GM11168 (cell line): ENCODE results near the gene ZNF277.
"Not testable (repeated sequence)": the region's sequence is repeated elsewhere in the genome, so short reads cannot be mapped to it uniquely, and the experiment has no call there.

Experiments used
- in situ Hi-C: fragments of 300-500 bp; cut with MboI; formaldehyde crosslinking; loops from one replicate; pipeline ENCODE4 v1.12.0; 2022; ENCODE audit warnings: low sequenced_read_pairs; ENCODE audit not compliant: unreplicated experiment

The ZNF277 gene

DNA sequence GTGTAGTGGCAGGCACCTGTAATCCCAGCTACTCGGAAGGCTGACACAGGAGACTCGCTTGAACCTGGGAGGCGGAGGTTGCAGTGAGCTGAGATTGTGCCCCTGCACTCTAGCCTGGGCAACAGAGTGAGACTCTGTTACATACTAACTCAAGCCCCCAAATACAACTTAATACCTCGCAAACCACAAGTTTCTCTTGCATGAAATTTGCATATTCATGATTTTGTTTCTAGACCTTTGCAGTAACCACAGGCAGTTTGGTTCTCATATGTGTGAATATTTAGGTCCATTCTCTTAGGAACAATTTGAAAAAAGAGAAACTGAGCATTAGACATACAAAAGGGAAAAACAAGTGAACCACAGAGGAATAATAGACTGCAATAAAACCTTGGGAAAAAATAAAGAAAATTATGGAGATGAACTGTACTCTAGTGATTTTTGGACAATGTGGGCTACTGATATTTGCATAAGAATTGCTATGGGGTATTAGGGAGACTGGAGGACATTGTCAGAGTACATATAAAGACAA, 77.0 kb downstream of the ZNF277 start:
- in situ Hi-C loops, result no loop called here

DNA sequence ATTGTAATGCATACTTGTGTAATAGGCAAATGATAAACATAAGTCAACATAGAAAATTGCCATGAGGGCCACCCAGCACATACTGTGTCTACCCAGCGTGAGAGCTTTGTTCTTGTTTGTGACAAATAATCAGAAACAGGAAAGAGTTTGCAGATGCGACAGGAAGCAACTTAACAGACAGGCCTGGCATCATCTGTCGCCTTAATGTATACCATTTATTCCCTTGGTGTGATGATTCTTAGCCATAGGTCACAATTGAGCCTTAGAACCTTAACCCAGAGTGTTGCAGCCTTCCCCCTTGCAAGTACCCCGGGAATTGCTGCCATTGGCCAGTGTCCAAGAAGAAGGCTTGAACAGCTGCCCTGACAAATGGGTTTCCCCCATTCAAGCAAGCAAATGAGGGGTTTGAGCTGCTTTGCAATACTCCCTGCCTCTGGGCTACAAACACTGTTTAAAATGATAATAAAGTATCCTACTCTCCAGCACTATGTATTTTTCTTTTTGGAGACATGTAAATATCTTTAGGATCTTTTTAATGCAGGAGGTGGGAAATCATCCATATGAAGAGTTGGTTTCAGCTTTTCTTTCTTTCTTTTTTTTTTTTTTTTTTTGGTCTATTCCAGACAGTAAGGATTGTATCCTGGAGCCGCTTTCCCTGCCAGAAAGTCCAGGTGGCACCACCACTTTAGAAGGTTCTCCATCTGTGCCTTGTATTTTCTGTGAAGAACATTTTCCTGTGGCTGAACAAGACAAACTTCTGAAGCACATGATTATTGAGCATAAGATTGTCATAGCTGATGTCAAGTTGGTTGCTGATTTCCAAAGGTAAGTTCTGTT, 80.0 kb downstream of the ZNF277 start:
- in situ Hi-C loops, result no loop called here

- in situ Hi-C loops, result no loop called here
Measured at GRCh38 chr7:112288301-112288700, 81.8 kb downstream of the ZNF277 start.

- in situ Hi-C loops, result no loop called here
Measured at GRCh38 chr7:112290065-112290464, 83.6 kb downstream of the ZNF277 start.

GRCh38 chr7:112292162-112292561, 85.7 kb downstream of the ZNF277 start:
- in situ Hi-C loops, result no loop called here

GRCh38 chr7:112293416-112293815, 86.9 kb downstream of the ZNF277 start:
- in situ Hi-C loops, result no loop called here

DNA sequence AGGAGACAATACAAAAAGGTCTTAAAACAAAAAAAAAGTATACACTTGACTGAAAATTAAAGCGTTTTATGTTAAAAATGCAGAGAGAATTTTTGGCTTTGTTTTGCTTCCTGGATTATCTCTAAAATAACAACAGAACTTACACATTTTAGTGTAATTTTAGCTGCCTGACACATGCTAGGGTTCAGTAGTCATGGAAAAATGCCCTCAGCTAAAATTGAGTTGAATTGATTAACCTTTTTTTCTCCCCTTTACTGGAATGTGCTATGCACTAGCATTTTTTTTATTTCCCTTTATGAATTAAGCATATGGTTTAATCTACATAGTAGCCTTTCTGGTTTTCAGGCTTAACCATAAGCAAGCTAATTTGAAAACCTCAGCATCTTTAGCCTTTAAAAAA, 89.9 kb downstream of the ZNF277 start:
- in situ Hi-C loops, result no loop called here

GRCh38 chr7:112297681-112298080, 91.2 kb downstream of the ZNF277 start:
- in situ Hi-C loops, result no loop called here

DNA sequence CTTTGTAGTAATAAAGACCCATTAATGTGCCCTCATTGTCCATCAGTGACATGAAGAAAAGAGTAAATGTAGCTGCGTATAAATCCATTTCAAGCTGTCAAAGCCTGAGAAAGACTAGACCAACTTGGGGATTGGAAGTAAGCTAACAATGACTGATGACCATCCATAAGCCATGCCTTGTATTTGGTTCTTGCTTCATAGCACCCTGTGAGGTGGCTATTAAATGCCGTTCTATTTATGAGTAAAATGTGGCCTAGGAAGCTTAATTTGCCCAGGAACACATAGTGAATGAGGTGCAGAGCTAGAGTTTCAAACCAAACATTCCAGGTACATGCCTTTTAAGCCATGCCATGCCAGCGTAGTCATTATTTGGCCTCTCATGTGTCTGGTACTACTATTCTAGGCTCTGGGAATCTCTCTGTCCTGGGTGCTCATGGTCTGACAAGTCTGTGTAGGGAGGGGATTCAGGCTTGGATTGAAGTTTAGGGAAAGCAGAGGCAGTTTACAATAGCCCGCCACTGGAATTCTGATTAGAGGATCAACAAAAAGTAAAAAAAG, 92.1 kb downstream of the ZNF277 start:
- in situ Hi-C loops, result no loop called here

- in situ Hi-C loops, result no loop called here
Measured at GRCh38 chr7:112300072-112300471, 93.6 kb downstream of the ZNF277 start.

- in situ Hi-C loops, result no loop called here
Measured at GRCh38 chr7:112300831-112301407, 94.4 kb downstream of the ZNF277 start.

DNA sequence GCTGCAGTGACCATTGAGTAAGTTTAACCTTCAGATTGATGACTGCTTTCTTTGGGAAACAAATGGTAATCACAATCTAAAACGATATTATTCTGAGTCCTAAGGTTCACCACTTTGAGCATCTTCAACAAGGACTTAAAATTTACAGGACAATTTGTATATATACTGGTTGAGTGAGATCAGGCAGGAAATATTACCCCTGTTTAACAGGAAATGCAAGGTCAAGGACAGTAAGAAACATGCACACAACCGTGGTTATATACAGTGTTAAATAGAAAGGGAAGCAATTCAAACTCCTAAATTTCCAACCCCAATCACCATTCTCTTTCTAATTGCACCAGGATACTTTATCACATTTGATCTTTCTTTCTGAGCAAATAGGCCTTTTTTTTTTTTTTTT, 96.1 kb downstream of the ZNF277 start:
- in situ Hi-C loops, result no loop called here

DNA sequence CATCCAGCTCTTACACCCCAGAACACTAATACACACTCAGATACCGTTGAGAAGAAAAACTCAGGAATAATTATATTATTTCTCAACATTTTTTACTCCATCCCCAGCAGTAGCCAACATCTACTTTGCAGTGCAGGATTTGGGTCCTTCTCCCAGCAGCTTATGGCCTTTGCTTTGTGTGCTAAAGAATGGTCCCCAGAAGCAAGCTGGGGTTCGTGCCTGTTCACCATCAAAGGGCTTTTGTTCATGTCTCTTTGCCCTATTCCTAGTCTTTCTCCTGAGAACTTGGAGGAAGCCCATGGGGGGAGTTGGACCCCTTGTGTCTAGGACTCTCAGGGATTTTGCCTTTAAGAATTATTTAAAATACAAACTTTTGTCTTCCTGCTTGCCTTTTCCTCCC, 100.4 kb downstream of the ZNF277 start:
- in situ Hi-C loops, result no loop called here

DNA sequence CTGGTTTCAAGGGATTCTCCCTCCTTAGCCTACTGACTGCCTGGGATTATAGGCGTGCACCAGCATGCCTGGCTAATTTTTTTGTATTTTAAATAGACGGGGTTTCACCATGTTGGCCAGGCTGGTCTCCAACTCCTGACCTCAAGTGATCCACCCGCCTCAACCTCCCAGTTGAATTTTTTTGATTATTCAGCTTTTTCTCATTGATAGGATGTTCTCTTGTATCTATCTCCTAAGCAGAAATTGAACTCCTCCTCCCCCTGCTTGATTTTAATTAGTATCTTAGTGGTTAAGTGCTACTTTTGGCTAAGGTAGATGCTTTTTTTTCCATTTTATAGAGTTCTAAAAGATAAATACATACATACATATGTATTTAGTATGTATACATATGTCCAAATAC, 101.0 kb downstream of the ZNF277 start:
- in situ Hi-C loops, result no loop called here

DNA sequence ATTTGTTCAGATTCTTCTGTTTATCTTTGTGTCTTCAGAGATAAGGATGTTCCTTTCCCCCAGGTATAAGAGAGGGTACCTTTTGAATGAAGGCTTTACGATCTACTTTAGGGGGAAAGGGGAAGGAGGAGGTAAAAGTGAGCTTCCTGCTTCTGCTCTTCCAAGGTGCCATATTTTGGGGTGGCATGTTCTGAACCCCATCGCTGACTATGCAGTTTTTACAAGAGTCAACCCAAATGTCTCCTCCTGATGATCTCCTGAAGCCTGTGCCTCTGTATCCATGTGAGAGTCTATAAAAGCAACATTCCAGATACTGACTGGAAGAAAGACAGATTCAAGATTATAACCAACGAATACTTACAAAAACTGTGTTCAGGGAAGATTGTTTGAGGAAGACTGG, 102.5 kb downstream of the ZNF277 start:
- in situ Hi-C loops, result no loop called here

- in situ Hi-C loops, result not testable (repeated sequence)
Measured at GRCh38 chr7:112316803-112317202, 110.3 kb downstream of the ZNF277 start.

- in situ Hi-C loops, result no loop called here
Measured at GRCh38 chr7:112322070-112322469, 115.6 kb downstream of the ZNF277 start.

DNA sequence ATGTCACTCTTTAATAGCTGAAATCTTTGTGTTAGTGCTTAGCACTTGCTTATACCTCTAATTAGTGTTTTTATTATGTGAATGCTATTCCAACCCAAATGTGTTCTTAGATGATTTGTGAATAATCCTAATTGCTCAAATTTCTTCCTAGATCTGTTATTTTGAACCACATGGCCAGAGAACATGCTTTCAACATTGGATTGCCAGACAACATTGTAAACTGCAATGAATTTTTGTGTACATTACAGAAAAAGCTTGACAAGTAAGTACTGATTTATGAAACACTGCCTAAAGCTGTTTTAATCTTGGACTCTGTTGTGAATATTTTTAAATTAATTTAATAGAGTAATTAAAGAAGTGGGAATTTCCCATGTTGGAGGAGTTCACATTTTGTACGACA, 121.1 kb downstream of the ZNF277 start:
- in situ Hi-C loops, result no loop called here

DNA sequence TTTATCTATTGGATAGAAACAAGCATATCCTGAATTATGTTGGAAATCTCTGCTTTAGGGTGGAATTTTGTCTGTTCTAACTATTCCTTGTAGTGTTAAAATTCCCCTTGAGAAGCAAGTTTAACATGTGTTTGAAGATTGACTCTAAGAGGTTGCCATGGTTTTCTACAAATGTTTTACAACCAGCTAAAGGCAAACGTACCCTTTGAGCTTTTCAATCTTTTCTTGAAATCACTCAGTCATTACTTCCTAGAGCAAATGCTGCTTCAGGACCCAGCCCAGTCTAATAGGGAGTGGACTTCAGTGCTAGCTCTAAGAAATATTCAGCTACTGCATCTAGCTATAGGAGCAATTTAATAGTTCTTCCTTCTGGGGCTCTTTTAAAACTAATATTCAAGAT, 125.0 kb downstream of the ZNF277 start:
- in situ Hi-C loops, result no loop called here

GRCh38 chr7:112334366-112334765, 127.9 kb downstream of the ZNF277 start:
- in situ Hi-C loops, result no loop called here

GRCh38 chr7:112336261-112336660, 129.8 kb downstream of the ZNF277 start:
- in situ Hi-C loops, result no loop called here
